ENCODE measurements around the gene SWT1.

The SWT1 gene

GRCh38 chr1:185156854-185157598 is at the start of gene SWT1, which contains the start of gene TRMT1L:
TSS of gene SWT1 (plus strand) at chr1:185157167. CDS start at chr1:185160842, 3,675 bp downstream.
TSS of gene TRMT1L (minus strand) at chr1:185156953. CDS start at chr1:185156712, 241 bp downstream.
- peak; percentile 100 for DNase-seq

- DNase-seq: no peak
Measured at GRCh38 chr1:185108321-185108720, 48.6 kb upstream of the SWT1 start.

GRCh38 chr1:185110145-185110544 is 46.8 kb upstream of the SWT1 start:
- no peak for DNase-seq

DNA sequence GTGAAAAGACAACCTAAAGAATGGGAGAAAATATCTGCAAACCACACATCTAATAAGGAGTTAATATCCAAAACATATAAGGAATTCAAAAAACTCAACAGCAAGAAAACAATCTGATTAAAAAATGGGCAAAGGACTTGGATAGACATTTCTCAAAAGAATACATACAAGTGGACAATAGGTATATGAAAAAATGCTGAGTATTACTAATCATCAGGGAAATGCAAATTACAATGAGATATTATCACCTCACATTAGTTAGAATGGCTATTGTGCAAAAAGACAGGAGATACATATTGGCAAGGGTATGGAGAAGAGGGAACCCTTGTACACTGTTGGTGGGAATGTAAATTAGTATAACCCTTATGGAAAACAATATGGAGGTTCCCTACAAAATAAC is 45.1 kb upstream of the SWT1 start:
- DNase-seq: no peak

DNA sequence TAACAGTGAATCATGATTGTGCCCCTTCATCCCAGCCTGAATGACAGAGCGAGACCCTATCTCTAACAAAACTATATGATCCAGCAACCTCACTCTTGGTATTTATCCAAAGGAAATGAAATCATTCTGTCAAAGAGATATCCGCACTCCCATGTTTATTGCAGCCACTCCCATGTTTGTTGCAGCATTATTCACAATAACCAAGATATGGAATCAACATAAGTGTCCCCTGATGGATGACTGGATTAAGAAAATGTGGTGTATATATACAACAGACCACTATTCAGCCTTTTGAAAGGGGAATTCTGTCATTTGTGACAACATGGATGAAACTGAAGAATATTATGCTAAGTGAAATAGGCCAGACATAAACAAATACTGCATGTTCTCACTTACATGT is 44.6 kb upstream of the SWT1 start:
- DNase-seq: no peak

- DNase-seq: no peak
Measured at GRCh38 chr1:185129708-185130107, 27.3 kb upstream of the SWT1 start.

- DNase-seq: peak; percentile 16
Measured at GRCh38 chr1:185132534-185132933, 24.4 kb upstream of the SWT1 start.

GRCh38 chr1:185137896-185138545 is 18.9 kb upstream of the SWT1 start:
- peak; percentile 65 for DNase-seq

DNA sequence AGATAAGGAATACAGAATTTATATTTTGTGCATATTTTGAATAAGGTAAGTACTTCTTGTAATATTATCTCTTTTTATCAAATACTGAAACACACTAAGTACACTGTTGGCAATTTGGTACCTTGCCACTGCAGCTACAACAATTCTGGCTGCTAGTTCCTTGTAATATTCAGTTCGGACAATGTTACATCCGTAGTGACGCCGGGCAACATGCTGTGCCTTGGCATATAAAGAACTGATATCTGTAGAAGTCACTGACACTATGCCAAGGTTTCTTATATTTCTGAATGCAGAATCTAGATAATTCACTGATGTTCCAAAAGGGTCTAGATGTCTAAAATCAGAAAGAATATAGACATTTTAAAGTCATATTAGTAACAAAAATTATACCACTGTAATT is 17.7 kb upstream of the SWT1 start:
- DNase-seq: peak; percentile 55

- DNase-seq: no peak
Measured at GRCh38 chr1:185144233-185144632, 12.7 kb upstream of the SWT1 start.

DNA sequence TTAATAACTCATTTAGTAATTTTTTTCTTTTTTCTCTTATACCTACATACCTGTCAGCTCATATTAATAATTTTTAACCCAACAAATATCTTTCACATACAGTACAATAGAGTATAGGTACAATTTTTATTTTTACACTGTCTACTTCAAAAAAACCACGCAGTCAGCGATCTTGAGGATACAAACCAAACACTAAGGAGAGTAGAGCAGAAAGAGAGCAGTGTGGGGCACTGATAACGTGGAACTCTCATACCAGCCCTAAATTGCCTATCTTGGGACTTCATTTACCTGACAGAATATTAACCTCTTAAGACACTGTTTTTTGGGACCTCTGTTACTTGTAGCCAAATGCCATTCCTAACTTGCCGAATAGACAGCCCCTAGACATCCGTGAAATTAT is 5.8 kb upstream of the SWT1 start:
- peak; percentile 81 for DNase-seq

- DNase-seq: peak; percentile 12
Measured at GRCh38 chr1:185152187-185152767, 4.7 kb upstream of the SWT1 start.

GRCh38 chr1:185154912-185155513 is 2.0 kb upstream of the SWT1 start:
- peak; percentile 67 for DNase-seq

- peak; percentile 59 for DNase-seq
Measured at GRCh38 chr1:185155600-185156287, 1.2 kb upstream of the SWT1 start.

- DNase-seq: peak; percentile 54
Measured at GRCh38 chr1:185156288-185156853, 596 bp upstream of the SWT1 start.

DNA sequence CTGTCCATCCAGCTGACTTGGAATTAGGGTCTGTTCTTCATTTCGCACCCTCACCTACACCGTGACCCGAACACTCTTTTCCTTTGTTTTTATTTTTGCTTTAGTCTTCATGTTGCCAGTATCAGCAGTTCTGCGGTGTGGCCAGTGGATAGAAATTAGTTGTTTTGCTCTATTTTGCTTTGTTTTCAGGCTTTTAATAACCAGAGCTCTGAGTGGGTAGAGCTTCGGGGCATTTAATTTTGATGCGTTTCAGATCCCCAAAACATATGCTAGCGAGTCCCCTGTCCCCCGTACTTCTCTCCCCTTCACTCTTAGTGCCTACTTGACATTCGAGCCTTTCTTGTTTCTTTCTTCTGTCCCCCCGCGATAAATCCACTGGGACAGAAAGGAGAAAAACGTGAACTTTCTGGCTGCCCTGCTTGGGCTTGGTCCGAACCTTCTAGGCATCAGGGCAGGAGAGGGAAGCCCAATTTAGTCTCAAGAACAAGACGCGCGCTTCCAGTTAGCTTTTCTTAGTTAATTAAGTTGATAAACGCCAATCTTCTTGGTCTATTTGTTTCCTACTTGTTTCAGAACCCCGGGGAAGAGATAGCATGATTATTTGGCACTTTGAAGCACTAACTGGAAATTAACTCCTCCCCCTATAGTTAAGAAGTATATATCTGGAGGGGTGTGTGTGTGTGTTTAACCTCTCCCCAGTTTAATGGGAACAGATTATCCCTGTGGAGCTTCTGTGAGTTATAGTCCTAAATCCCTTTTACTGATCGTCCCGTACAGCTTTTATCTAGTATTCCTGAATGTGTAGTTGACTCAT is 839 bp downstream of the SWT1 start:
- peak; percentile 73 for DNase-seq

DNA sequence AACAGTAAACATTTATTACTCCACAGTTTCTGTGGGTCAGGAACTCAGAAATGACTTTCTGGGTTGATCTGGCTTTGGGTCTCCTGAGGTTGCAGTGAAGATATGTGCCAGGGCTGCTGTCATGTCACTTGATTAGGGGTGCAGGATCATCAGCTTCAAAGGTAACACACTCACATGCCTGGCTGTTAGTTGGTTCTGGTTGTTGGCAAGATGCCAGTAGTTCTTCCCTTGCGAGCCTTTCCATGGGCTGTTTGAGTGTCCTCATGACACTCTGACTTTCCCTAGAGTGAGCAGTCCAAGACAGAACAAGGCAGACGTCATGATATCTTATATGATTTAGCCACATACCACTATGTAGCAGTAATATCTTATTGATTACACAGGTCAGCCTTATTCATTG is 1.8 kb downstream of the SWT1 start:
- DNase-seq: peak; percentile 49

- DNase-seq: no peak
Measured at GRCh38 chr1:185159966-185160365, 3.0 kb downstream of the SWT1 start.

DNA sequence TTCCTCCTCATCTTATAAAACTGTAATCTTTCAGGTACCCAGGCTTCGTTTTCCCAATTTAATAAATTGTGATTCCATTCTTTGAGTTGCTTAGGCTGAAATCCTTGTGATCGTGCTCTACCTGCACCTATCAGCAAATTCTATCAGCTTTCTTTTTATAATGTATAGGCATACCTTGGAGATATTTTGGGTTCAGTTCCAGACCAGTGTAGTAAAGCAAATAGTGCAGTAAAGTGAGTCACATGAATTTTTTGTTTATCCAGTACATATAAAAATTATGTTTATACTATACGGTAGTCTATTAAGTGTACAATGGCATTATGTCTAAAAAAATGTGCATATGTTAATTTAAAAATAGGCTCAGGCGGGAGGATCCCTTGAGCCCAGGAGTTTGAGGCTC is 5.5 kb downstream of the SWT1 start:
- no peak for DNase-seq

DNA sequence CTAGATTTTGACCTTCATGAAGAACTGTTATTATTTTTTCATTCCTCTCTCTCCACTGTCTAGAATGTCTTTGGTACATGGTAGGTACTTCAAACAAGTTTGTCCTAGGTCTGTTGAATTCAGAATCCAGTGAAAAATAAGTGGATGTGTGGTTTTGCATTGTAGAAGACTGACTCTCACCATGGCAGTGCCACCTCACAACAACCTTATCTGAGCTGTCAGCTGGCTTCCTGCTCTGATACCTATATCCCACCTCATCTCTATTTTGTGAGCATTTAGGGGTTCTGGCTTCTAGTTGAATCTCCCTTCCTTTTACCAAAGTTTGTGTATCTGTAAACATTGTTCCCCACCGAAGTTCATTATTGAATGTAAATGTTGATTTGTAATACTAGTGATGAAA is 9.1 kb downstream of the SWT1 start:
- peak; percentile 53 for DNase-seq

DNA sequence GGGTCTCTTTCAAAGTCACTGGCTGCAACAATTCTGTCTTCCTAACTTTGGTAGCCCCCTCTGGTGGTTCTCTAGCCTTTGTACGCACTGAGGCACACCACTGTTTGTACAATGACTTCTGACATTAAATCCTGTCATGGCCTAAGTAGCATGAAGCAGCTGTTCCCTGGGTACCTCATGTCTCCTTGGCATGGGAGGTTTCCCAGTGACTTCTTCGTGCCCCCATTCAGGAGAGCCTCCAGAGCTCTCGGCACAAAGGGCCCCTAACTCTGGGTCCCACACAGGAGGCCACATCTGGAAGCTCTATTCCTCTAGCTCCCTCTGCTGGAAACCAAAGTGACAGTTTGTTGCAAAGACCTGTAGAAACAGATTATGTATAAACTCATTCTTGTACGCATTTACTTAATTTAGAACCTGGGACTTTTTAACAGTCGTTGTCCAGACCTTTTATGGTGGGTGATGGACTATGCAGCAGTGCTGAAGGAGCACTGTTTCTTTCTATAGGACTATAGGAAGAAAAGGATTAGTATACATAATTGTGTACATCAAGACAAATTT is 13.4 kb downstream of the SWT1 start:
- DNase-seq: peak; percentile 92

Measured in hematopoietic multipotent progenitor cell treated with erythropoietin and hydrocortisone succinate and interleukin-3 and kit ligand, for 6 days (in vitro differentiated cells).